Measurements from ENCODE around the gene TPCN2.

The TPCN2 gene

GRCh38 chr11:69009441-69010211 lies 39.1 kb upstream of the TPCN2 start:
- H3K27ac ChIP-seq = no peak overlapping the region

GRCh38 chr11:69010361-69010891 lies 38.3 kb upstream of the TPCN2 start:
- no peak overlapping the region for H3K27ac ChIP-seq
- DNase-seq (ENCODE audit: low read depth, low spot score) = no peak

More at GRCh38 chr11:69009441-69010211, 39.1 kb upstream of the TPCN2 start:
- DNase-seq (ENCODE audit: low read depth, low spot score) = no peak

GRCh38 chr11:69010964-69011623 lies 37.6 kb upstream of the TPCN2 start:
- DNase-seq (ENCODE audit: low read depth, low spot score) = no peak
- H3K27ac ChIP-seq = no peak overlapping the region

GRCh38 chr11:69011624-69012091 lies 37.1 kb upstream of the TPCN2 start:
- H3K27ac ChIP-seq = no peak overlapping the region
- DNase-seq (ENCODE audit: low read depth, low spot score) = no peak

GRCh38 chr11:69012092-69013008 lies 36.4 kb upstream of the TPCN2 start:
- no peak overlapping the region for H3K27ac ChIP-seq
- DNase-seq (ENCODE audit: low read depth, low spot score) = no peak

GRCh38 chr11:69013009-69013951 lies 35.5 kb upstream of the TPCN2 start, which contains the start of gene MRGPRF:
TSS of gene MRGPRF (minus strand) at chr11:69013246. CDS start at chr11:69009901, 3,345 bp downstream.
- DNase-seq (ENCODE audit: low read depth, low spot score) = no peak
- no peak within 1 kb of the TSS for H3K27ac ChIP-seq

- no peak for DNase-seq (ENCODE audit: low read depth, low spot score)
- no peak overlapping the region for H3K27ac ChIP-seq
Observed at GRCh38 chr11:69014084-69014851, 34.5 kb upstream of the TPCN2 start.

GRCh38 chr11:69014898-69015549 lies 33.7 kb upstream of the TPCN2 start:
- H3K27ac ChIP-seq = no peak overlapping the region
- DNase-seq (ENCODE audit: low read depth, low spot score) = no peak

GRCh38 chr11:69017951-69018350 lies 30.8 kb upstream of the TPCN2 start:
- no peak overlapping the region for H3K27ac ChIP-seq
- no peak for DNase-seq (ENCODE audit: low read depth, low spot score)

GRCh38 chr11:69018924-69019323 lies 29.8 kb upstream of the TPCN2 start:
- H3K27ac ChIP-seq = no peak overlapping the region
- DNase-seq (ENCODE audit: low read depth, low spot score) = no peak

GRCh38 chr11:69022260-69022659 lies 26.5 kb upstream of the TPCN2 start:
- no peak overlapping the region for H3K27ac ChIP-seq
- DNase-seq (ENCODE audit: low read depth, low spot score) = no peak

- DNase-seq (ENCODE audit: low read depth, low spot score) = no peak
- H3K27ac ChIP-seq = no peak overlapping the region
Observed at GRCh38 chr11:69024509-69024908, 24.2 kb upstream of the TPCN2 start.

GRCh38 chr11:69027704-69028372 lies 20.9 kb upstream of the TPCN2 start:
- H3K27ac ChIP-seq = no peak overlapping the region
- DNase-seq (ENCODE audit: low read depth, low spot score) = no peak

- H3K27ac ChIP-seq = no peak overlapping the region
- DNase-seq (ENCODE audit: low read depth, low spot score) = no peak
Observed at GRCh38 chr11:69030301-69030700, 18.4 kb upstream of the TPCN2 start.

GRCh38 chr11:69032833-69033232 lies 15.9 kb upstream of the TPCN2 start:
- DNase-seq (ENCODE audit: low read depth, low spot score) = no peak
- H3K27ac ChIP-seq = no peak overlapping the region

GRCh38 chr11:69033431-69033830 lies 15.3 kb upstream of the TPCN2 start:
- no peak overlapping the region for H3K27ac ChIP-seq
- DNase-seq (ENCODE audit: low read depth, low spot score) = no peak

- no peak overlapping the region for H3K27ac ChIP-seq
- DNase-seq (ENCODE audit: low read depth, low spot score) = no peak
Observed at GRCh38 chr11:69034123-69034867, 14.4 kb upstream of the TPCN2 start.

Data from epithelial cell of prostate (primary cell).